ENCODE measurements around the gene POC5. TPM values are rescaled to one million over a fixed set of nuclear protein-coding genes. Genes with fewer than 3 reads are reported as not detected.

Gene POC5
- total and polyA plus RNA-seq, 8 donors = 10.7 to 24.7 (median 19.0) TPM

DNA sequence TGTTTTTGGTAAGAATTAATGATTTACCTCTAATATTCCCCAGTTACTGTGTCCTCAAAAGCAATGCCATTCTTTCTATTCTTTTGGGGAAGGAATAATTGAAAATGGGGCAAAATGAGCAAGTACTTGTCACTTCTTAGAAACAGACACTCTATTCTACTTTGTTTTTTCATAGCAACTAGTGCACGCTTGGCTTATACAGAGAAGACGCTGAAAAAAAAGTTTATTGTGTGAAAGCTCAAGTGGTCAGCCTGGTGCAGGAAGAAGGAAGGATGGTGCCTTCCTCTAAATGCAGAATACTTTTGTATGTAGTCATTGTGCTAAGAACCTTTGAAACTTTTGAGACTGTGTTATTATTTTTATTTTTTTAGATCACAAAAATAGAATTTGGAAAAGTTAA lies 76.4 kb downstream of the POC5 start:
- no peak overlapping the region for H3K4me3 ChIP-seq
- no peaks in the 10 kb centered on the region for H3K27me3 ChIP-seq
- no peaks in the 10 kb centered on the region for H3K4me1 ChIP-seq
- no peak for DNase-seq
- no peak for ATAC-seq
- H3K9me3 ChIP-seq = peaks cover 0 to 2% of the 10 kb centered on the region in 2 donors
- intact Hi-C loops (cut with DNase I) = no loop called here
- no peaks in the 10 kb centered on the region for H3K36me3 ChIP-seq
- TF ChIP-seq, protein P1, sequence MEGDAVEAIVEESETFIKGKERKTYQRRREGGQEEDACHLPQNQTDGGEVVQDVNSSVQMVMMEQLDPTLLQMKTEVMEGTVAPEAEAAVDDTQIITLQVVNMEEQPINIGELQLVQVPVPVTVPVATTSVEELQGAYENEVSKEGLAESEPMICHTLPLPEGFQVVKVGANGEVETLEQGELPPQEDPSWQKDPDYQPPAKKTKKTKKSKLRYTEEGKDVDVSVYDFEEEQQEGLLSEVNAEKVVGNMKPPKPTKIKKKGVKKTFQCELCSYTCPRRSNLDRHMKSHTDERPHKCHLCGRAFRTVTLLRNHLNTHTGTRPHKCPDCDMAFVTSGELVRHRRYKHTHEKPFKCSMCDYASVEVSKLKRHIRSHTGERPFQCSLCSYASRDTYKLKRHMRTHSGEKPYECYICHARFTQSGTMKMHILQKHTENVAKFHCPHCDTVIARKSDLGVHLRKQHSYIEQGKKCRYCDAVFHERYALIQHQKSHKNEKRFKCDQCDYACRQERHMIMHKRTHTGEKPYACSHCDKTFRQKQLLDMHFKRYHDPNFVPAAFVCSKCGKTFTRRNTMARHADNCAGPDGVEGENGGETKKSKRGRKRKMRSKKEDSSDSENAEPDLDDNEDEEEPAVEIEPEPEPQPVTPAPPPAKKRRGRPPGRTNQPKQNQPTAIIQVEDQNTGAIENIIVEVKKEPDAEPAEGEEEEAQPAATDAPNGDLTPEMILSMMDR (IDR thresholded peaks at IDR 0.05) = no peak
- no peak overlapping the region for H3K27ac ChIP-seq

DNA sequence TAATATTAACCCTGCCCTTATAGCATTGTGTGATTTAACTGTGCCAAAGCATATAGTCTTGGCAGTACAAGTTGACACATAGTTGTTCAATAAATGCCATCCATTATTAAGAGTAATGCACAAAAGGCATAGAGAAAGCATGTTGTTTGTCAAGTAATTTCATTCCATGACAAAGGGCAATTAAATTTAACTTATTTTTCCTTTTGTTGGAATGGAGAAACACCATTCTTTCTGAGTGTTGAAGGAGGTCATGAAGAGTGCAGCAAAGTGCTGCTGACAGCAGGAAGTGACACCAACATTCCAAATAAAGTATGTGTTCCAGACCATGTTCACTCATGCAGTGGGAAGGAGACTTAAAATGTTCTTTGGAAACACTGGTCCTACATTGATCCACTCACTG lies 76.8 kb downstream of the POC5 start:
- Histone ChIP-seq H3K27me3 (no peaks in the 10 kb centered on the region), H3K36me3 (no peaks in the 10 kb centered on the region), H3K27ac (no peak overlapping the region), H3K4me1 (no peaks in the 10 kb centered on the region), H3K9me3 (peaks cover 0 to 2% of the 10 kb centered on the region in 2 donors), H3K4me3 (no peak overlapping the region)
- TF ChIP-seq, protein P1 (IDR thresholded peaks at IDR 0.05) = no peak
- intact Hi-C loops (cut with DNase I) = no loop called here
- DNase-seq (peak in 1 of 4 donors; percentile 20), ATAC-seq (peak; percentile 54)

DNA sequence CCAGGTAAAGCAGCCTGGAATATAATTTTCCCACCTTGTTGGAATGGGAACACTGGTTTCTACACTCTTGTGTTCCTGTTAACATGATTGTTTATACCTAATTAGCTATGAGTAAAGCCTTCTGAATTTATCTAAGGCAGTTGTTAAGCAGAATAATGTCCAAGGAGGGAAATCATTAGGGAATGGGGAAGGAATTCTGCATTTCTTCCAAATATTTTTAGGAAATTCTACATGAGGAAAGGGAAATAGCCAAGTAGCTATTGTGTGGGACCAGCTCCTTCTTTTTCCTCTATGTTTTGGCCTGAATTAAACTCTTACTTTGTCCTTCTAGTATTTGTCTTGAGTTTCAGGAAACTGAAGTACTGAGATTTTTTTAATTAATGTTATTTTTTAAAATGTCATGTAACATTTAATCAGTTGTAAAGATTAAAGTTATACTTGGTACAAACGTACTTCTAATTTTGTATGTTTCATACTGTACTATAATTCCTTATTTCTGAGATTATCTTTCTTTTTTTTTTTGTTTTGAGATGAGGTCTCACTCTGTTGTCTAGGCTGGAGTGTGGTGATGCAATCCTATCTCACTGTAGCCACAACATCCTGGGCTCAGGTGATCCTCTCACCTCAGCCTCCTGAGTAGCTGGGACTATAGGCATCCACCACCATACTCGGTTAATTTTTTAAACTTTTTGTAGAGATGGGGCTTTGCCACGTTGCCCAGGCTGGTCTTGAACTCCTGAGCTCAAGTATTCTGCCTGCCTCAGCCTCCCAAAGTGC lies 77.5 kb downstream of the POC5 start:
- no peak overlapping the region for H3K4me3 ChIP-seq

DNA sequence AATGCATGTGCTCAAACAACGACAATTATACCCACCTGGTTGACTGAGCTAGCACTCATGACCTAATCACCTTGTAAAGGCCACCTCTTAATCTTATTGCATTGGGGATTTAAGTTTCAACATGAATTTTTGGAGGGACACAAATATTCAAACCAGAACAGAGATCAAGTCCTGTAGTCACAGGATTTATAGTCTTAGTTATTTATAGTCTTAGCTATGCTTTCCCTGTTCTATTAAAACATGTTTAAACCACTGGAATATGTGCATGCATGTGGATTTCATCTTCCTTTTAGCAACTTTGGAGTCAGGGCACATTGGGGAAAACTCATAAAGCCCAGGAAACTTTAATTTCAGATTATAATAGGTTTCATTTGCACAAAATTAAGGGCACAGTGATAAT lies 79.3 kb downstream of the POC5 start:
- H3K4me1 ChIP-seq = no peaks in the 10 kb centered on the region
- TF ChIP-seq, protein P1 (IDR thresholded peaks at IDR 0.05) = no peak
- H3K4me3 ChIP-seq = no peak overlapping the region
- peaks cover 0 to 2% of the 10 kb centered on the region in 2 donors for H3K9me3 ChIP-seq
- ATAC-seq = no peak
- H3K27ac ChIP-seq = no peak overlapping the region
- intact Hi-C loops (cut with DNase I) = no loop called here
- no peaks in the 10 kb centered on the region for H3K36me3 ChIP-seq
- H3K27me3 ChIP-seq = no peaks in the 10 kb centered on the region
- no peak for DNase-seq

More for the DNA sequence above, 77.5 kb downstream of the POC5 start:
- H3K36me3 ChIP-seq = no peaks in the 10 kb centered on the region
- TF ChIP-seq, protein P1 (IDR thresholded peaks at IDR 0.05) = no peak
- DNase-seq (no peak), ATAC-seq (no peak)
- no peaks in the 10 kb centered on the region for H3K4me1 ChIP-seq
- no peak overlapping the region for H3K27ac ChIP-seq
- no peaks in the 10 kb centered on the region for H3K27me3 ChIP-seq
- peaks cover 0 to 2% of the 10 kb centered on the region in 2 donors for H3K9me3 ChIP-seq
- intact Hi-C loops (cut with DNase I) = no loop called here

DNA sequence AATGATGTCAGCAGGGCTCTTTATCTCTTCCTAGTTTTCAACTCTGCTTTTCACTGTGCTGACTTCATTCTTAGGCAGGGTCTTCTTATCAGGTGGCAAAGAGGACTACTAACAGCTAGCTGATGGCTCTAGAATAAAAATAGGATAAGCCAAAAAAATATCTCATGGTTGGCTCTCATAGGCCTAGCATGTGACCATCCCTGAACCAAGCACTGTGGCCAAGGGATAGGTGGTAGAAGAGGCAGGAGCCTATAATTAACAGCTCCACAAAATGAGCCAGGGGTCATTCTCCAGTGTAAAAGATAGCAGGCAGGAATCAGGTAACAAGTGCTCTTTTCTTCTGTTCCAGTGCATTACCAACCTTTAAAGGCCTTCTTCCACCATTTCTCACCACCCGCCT lies 84.9 kb downstream of the POC5 start:
- H3K4me1 ChIP-seq = no peaks in the 10 kb centered on the region
- H3K4me3 ChIP-seq = no peak overlapping the region
- intact Hi-C loops (cut with DNase I) = no loop called here
- H3K36me3 ChIP-seq = no peaks in the 10 kb centered on the region
- DNase-seq (no peak), ATAC-seq (no peak)
- no peaks in the 10 kb centered on the region for H3K9me3 ChIP-seq
- H3K27me3 ChIP-seq = no peaks in the 10 kb centered on the region
- H3K27ac ChIP-seq = no peak overlapping the region
- TF ChIP-seq, protein P1 (IDR thresholded peaks at IDR 0.05) = no peak

All from left lung (tissue), 10 donors.